HCT116 (cell line): ENCODE data around the gene BPTF.

ENCODE experiments used
- CTCF ChIP-seq, 3 experiments: fragments of 200-600 bp in 1 of 3; sonication (generic) in 1 of 3; IDR thresholded peaks in 2 of 3; conservative IDR thresholded peaks in 1 of 3; 2 replicates each; pipeline ENCODE4 v1.5.1; 2012 to 2017; ENCODE audit warnings: low read depth in 2 of 3, low read length in 2 of 3, antibody characterized with exemption in 1 of 3, borderline replicate concordance in 1 of 3, control low read depth in 1 of 3, mild to moderate bottlenecking in 1 of 3, mixed read lengths in 1 of 3, mixed run types in 1 of 3, moderate library complexity in 1 of 3; ENCODE audit not compliant: insufficient read depth in 1 of 3
- POLR2A ChIP-seq: IDR thresholded peaks from 2 replicates; pipeline ENCODE4 v1.7.0; 2011; ENCODE audit warnings: borderline replicate concordance; ENCODE audit not compliant: insufficient read depth, insufficient read length; ENCODE audit errors: extremely low read depth
- RAD21 ChIP-seq: IDR thresholded peaks from 2 replicates; pipeline ENCODE4 v1.6.1; 2012; ENCODE audit warnings: low read depth, mild to moderate bottlenecking
- REST ChIP-seq: IDR thresholded peaks from 2 replicates; pipeline ENCODE4 v1.6.1; 2012; ENCODE audit warnings: low read depth
- SRF ChIP-seq: IDR thresholded peaks from 2 replicates; pipeline ENCODE4 v1.6.1; 2012; ENCODE audit warnings: low read depth
- YY1 ChIP-seq: IDR thresholded peaks from 2 replicates; pipeline ENCODE4 v1.6.1; 2011; ENCODE audit warnings: low read length, low read depth, moderate library complexity, mild to moderate bottlenecking; ENCODE audit not compliant: insufficient replicate concordance; ENCODE audit errors: extremely low read depth
- ZBTB33 ChIP-seq: IDR thresholded peaks from 2 replicates; pipeline ENCODE4 v1.6.1; 2011; ENCODE audit warnings: mild to moderate bottlenecking, low read length, moderate library complexity; ENCODE audit not compliant: insufficient replicate concordance; ENCODE audit errors: extremely low read depth

GRCh38 chr17:68006797-68007196 lies 181.5 kb downstream of the BPTF start:
- TF ChIP-seq REST, result no peak
- TF ChIP-seq CTCF (IDR thresholded peaks at IDR 0.05 in 2 of 3, conservative IDR thresholded peaks at IDR 0.05 in 1 of 3; ENCODE audit: borderline replicate concordance in 1 of 3, insufficient read depth in 1 of 3, low read depth in 2 of 3, low read length in 2 of 3), result no peak
- TF ChIP-seq SRF, result no peak
- TF ChIP-seq POLR2A, result no peak
- TF ChIP-seq ZBTB33, result no peak
- TF ChIP-seq YY1, result no peak
- TF ChIP-seq RAD21, result no peak
